ENCODE data around the gene PCGF3. TPM values are rescaled to one million over a fixed set of nuclear protein-coding genes. Genes with fewer than 3 reads are reported as not detected.

PCGF3 gene
- total RNA-seq, 1 donor from 2014 or later, result 64.3 TPM

- peaks cover 4% of the 10 kb centered on the region for H3K36me3 Mint-ChIP-seq
- peak overlapping the region; percentile 47 for H3K4me3 Mint-ChIP-seq
- DNase-seq (ENCODE audit: extremely low spot score, unreplicated experiment), result no peak
- no peaks in the 10 kb centered on the region for H3K9me3 Mint-ChIP-seq
- peaks cover 5% of the 10 kb centered on the region for H3K4me1 Mint-ChIP-seq (ENCODE audit: unreplicated experiment)
- H3K27me3 Mint-ChIP-seq, result no peaks in the 10 kb centered on the region
- no peak overlapping the region for H3K27ac Mint-ChIP-seq
- TF ChIP-seq CTCF (conservative IDR thresholded peaks at IDR 0.05), result no peak
Observed at GRCh38 chr4:676871-677235, 28.8 kb upstream of the PCGF3 start.

GRCh38 chr4:677431-678293, 28.0 kb upstream of the PCGF3 start:
- H3K9me3 Mint-ChIP-seq, result no peaks in the 10 kb centered on the region
- DNase-seq (ENCODE audit: extremely low spot score, unreplicated experiment), result no peak
- H3K4me3 Mint-ChIP-seq, result peak overlapping the region; percentile 34
- no peak overlapping the region for H3K27ac Mint-ChIP-seq
- peaks cover 4% of the 10 kb centered on the region for H3K36me3 Mint-ChIP-seq
- TF ChIP-seq CTCF (conservative IDR thresholded peaks at IDR 0.05), result no peak
- H3K27me3 Mint-ChIP-seq, result no peaks in the 10 kb centered on the region
- H3K4me1 Mint-ChIP-seq (ENCODE audit: unreplicated experiment), result peaks cover 5% of the 10 kb centered on the region

GRCh38 chr4:678331-679103, 27.1 kb upstream of the PCGF3 start:
- Mint-ChIP-seq H3K27ac (no peak overlapping the region), H3K4me3 (no peak overlapping the region), H3K9me3 (no peaks in the 10 kb centered on the region), H3K36me3 (no peaks in the 10 kb centered on the region), H3K4me1 (ENCODE audit: unreplicated experiment) (no peaks in the 10 kb centered on the region), H3K27me3 (no peaks in the 10 kb centered on the region)
- no peak for TF ChIP-seq CTCF (conservative IDR thresholded peaks at IDR 0.05)
- DNase-seq (ENCODE audit: extremely low spot score, unreplicated experiment), result no peak

GRCh38 chr4:679104-679481, 26.5 kb upstream of the PCGF3 start:
- Mint-ChIP-seq H3K4me3 (no peak overlapping the region), H3K27ac (no peak overlapping the region), H3K4me1 (ENCODE audit: unreplicated experiment) (no peaks in the 10 kb centered on the region), H3K36me3 (no peaks in the 10 kb centered on the region), H3K27me3 (no peaks in the 10 kb centered on the region), H3K9me3 (no peaks in the 10 kb centered on the region)
- DNase-seq (ENCODE audit: extremely low spot score, unreplicated experiment), result no peak
- TF ChIP-seq CTCF (conservative IDR thresholded peaks at IDR 0.05), result no peak

- DNase-seq (ENCODE audit: extremely low spot score, unreplicated experiment), result no peak
- TF ChIP-seq CTCF (conservative IDR thresholded peaks at IDR 0.05), result no peak
- Mint-ChIP-seq H3K27ac (no peak overlapping the region), H3K4me3 (peak overlapping the region; percentile 41), H3K9me3 (no peaks in the 10 kb centered on the region), H3K36me3 (no peaks in the 10 kb centered on the region), H3K4me1 (ENCODE audit: unreplicated experiment) (no peaks in the 10 kb centered on the region), H3K27me3 (no peaks in the 10 kb centered on the region)
Observed at GRCh38 chr4:679629-680028, 26.0 kb upstream of the PCGF3 start.
